GM21825 (cell line): ENCODE results near the gene FBXL4.
A peak's percentile ranks its signal among the peaks of the same experiment; 100 is the strongest.

Experiments
- ATAC-seq: cut with Tn5 transposase; IDR thresholded peaks from one replicate; pipeline ENCODE4 v1.9.1; 2021; ENCODE audit warnings: mild to moderate bottlenecking, moderate library complexity; ENCODE audit not compliant: unreplicated experiment

FBXL4 gene

DNA sequence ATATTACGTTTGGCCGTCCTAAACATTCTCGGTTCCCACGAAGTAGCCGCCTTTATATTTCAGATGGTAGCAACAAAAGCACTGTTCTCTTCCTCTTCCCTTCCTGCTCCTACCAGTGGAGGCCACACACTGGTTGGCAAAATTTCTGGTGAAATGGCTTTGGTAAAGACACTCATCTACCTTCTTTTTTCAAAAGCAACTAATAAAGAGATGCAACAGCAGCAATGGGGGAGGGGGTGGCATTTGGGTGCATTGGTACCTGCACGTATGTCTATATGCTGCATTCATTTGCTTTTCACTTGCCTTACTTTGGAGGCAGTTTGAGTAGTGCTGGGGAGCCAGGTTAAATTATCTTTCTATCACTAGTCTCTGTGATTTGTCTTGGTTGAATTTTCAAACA is 107.4 kb downstream of the FBXL4 start:
- ATAC-seq = no peak

- ATAC-seq = no peak
Measured at GRCh38 chr6:98839781-98840361, 107.9 kb downstream of the FBXL4 start.

DNA sequence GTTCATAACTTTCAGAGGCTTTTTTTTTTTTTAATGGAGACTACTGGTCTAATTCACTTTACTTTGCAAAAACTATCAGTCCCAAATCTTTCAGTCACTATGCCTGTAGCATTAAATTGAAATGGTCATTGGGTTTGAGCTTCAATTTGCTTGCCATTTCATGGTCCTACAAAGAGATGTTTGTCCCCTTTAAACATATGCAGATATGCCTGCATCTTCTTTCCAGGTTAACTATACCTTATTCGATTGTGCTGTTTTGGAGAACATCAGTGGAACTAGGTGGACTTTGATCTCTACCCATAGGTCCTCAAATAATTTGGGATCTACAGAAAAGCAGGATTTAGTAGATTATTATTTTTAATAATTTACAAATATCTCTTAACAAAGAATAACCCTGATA is 108.8 kb downstream of the FBXL4 start:
- no peak for ATAC-seq

DNA sequence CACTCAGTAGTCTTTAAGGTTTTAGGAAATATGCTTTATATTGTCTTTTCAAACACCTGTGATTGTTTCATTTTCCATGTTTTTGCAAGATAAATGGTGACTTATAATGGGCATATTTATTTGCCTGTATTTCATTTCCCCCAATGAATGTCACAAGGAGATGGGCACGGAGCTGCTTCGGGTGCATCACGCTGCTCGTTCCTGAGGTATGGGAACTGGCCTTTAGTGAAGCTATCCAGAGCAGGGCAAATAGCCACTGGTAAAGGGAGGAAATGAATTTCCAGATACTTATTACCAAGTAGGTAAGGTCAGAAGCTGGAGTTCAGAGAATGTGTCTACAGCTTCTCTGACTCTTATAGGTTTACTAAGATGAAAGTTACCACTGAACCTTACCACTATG is 109.7 kb downstream of the FBXL4 start:
- ATAC-seq = no peak

- no peak for ATAC-seq
Measured at GRCh38 chr6:98836962-98837944, 110.5 kb downstream of the FBXL4 start.

DNA sequence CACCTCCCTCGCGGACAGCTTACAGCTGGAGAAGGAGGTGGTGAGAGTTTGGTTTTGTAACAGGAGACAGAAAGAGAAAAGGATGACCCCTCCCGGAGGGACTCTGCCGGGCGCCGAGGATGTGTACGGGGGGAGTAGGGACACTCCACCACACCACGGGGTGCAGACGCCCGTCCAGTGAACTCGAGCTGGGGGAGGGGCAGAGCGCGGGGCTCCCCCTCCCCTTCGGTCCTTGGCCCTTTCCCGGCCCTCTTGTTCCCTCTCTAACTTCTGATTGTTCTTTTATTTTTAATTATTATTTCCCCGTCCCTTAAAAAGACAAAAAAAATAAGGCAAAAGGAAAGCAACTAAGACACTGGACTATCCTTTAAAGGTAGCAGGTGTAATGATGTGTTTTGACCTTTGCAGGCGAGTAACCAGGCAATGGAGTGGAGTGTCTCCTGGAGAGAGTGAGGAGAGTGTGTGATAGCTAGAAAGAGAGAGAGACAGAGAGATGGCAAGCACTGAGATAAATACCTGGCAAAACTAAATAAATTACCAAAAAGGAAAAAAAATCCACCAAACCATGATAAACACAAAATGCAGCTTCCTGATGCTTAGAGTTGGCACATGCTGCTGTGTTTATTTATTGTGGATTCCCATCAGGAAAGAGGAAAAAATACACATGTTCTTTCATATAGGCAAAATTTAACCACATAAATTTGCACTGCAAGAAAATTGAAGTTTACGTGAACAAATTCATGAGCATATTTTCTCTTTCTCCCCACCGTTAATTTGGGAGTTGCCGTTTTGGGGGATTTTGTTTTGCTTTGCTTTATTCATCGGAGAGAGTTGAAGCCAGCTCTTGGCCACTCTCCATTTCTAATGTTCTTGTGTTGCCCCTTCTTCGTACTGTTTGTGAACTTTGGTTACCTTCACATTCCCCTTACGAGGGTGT is 111.5 kb downstream of the FBXL4 start:
- no peak for ATAC-seq

DNA sequence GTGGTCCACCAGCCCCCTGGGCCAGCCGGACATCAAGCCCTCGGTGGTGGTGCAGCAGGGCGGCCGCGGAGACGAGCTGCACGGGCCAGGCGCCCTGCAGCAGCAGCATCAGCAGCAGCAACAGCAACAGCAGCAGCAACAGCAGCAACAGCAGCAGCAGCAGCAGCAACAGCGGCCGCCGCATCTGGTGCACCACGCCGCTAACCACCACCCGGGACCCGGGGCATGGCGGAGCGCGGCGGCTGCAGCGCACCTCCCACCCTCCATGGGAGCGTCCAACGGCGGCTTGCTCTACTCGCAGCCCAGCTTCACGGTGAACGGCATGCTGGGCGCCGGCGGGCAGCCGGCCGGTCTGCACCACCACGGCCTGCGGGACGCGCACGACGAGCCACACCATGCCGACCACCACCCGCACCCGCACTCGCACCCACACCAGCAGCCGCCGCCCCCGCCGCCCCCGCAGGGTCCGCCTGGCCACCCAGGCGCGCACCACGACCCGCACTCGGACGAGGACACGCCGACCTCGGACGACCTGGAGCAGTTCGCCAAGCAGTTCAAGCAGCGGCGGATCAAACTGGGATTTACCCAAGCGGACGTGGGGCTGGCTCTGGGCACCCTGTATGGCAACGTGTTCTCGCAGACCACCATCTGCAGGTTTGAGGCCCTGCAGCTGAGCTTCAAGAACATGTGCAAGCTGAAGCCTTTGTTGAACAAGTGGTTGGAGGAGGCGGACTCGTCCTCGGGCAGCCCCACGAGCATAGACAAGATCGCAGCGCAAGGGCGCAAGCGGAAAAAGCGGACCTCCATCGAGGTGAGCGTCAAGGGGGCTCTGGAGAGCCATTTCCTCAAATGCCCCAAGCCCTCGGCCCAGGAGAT is 112.4 kb downstream of the FBXL4 start:
- no peak for ATAC-seq

- peak; percentile 81 for ATAC-seq
Measured at GRCh38 chr6:98834060-98835031, 113.4 kb downstream of the FBXL4 start, which contains the start of gene POU3F2. POU3F2 (plus strand) TSS chr6:98834574; CDS start chr6:98834874, 300 bp downstream.

DNA sequence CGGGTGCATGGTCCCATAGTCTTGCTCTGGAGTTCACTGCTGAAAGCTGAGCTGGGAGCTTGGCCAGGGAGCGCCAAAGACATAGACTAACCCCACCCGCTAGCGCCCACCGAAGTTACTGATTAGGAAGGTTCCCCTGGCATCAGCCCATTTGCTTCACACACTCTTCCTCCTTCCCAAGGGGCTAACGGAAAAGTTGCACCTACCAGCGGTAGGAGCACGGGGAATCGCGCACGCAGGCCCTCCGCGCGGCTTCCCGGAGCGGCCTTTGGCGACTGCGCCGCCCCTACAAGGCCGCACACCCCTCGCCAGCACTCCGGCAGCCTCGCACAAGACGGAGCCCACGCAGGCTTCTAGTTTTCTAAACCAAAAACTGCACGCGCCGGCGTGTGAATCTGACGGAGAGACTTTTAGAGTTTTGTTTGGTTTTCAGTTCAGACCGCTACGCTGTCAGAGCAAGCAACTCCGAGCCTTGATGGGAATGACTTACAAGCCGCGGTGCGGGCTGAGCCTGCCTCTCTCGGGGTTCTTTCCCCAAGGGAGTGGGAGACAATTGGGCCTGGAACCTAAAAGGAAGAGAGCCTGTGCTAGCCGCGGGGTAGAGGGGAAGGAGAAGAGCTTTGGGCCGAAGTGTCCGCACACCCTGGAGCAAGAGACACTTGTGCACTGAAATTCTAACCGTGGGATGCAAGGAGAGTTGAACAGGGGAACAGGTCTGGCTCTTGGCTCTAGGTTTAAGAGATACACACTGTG is 114.3 kb downstream of the FBXL4 start:
- ATAC-seq = no peak

GRCh38 chr6:98833057-98833306 is 114.8 kb downstream of the FBXL4 start:
- no peak for ATAC-seq

DNA sequence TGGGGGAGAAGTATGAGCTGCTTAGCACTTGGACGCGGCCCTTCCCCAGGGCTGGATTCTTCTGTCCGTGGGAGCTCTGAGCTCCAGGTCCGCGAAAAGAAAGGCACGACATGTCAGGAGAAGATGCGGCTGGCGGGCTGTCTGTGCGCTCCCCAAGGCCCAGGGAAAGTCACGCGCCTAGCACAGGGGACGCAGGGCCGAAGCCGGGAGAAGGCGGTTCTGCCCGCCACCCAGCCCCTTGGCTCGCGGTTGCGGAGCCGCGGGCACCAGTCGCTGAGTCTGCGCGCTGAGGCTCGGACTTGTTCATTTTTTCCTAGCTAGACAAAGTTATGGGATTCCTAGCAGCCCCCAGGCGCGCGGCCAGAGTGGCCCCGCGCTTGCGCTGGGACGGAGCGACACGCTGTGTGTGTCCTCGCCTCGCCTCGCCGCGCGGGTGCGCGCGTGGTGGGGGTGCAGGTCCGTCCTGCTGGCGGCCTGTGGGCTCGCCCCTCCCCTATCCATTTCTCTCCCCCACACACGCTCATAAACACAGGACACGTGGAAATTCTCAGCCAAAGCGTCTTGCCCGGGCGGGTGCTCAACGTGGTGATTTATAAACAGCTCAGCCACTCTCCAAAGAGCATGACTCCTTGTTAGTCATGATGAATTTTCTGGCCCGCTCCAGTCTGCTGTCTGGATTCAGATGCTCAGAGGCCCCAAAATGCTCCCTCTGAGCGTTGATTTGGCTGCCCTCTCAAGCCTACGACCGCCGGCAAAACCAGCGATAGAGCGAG is 115.3 kb downstream of the FBXL4 start:
- ATAC-seq = no peak

- ATAC-seq = no peak
Measured at GRCh38 chr6:98831959-98832283, 115.8 kb downstream of the FBXL4 start.

DNA sequence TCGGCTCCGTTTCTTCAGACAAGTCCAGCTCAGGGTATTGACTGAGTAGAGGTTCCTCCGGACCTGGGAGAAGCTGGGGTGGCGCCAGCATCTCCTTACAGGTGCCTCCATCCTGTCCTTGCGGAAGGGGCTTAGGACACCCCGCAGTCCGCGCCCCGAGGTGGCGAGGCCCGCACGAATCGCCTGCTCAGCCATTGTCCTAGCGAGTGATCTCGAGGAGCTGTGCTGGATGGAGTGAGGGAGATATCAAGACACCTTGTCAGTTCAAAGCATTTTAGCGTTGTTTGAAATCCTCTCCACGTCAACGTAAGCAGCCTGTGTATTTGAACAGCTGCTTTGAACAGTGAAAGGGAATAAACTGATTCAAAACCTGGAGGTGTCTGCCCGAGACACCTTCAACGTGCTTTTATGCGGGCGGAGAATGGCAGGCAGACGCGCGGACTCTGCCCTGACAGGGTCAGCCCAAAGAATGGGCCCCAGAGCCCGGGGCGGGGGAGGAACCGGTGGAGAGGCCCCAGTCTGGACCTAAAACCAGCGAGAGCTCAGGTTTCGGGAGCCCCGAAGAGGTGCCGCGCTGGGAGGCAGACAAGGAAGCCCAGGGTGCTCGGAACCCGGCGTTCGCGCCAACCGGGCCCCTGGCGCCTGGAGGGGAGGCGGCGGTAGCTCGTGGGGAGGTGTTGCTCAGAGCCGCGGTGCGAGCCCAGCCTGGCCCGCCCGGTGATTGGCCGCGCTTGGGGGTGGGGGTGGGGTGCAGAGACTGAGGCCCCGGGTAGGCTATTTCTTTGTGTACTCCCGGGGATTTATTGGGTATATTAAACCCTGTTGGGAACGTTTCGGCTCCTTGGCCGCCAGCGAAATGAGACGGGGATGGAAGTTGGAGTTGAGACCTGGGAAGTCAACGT is 116.4 kb downstream of the FBXL4 start:
- ATAC-seq = no peak

GRCh38 chr6:98830146-98830545 is 117.6 kb downstream of the FBXL4 start:
- no peak for ATAC-seq

DNA sequence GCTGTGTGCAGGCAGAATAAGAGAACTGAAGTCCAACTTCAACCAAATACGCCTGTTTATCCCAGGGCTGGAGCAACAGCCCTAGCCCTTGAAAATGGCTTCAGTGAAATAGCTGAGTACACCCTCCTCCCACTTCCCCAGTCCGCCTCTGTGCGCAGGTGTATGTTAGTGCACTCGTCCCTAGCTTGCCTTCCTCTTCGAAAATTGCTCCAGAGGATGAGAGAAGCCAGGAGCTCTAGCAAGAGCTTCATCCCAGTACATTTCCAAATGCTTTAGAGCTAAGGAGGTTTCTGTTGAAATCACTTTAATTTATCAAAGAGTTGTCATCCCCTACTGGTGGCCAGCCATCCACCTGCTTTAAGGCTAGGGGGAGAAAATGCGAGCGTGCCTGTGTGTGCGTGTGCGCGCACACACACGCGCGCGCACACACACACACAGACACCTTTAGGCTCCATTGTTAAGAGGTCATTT is 118.8 kb downstream of the FBXL4 start:
- ATAC-seq = no peak

GRCh38 chr6:98828211-98828788 is 119.4 kb downstream of the FBXL4 start:
- ATAC-seq = no peak
